Naive thymus-derived CD8-positive, alpha-beta T cell (primary cell): ENCODE measurements around the gene CERT1. TPM values are rescaled to one million over a fixed set of nuclear protein-coding genes. Genes with fewer than 3 reads are reported as not detected.
"Not testable (repeated sequence)": the region's sequence is repeated elsewhere in the genome, so short reads cannot be mapped to it uniquely, and the experiment has no call there.

Experiments used
- ATAC-seq, 2 donors: fragments of 150-1000 bp; cut with Tn5 transposase in 1 of 2; sonication (Bioruptor Pico), chemical (Tn5 transposase) in 1 of 2; 1 replicate in 1 of 2; 2 replicates in 1 of 2; pipeline ENCODE4 v1.10.0; 2021; ENCODE audit warnings: mild to moderate bottlenecking in 2 of 2, moderate library complexity in 2 of 2
- POLR2A ChIA-PET: fragments of 350-600 bp; sonication (Branson Sonifier 250); formaldehyde crosslinking; loops from one replicate; lab custom pipeline; 2021; ENCODE audit warnings: antibody characterized with exemption; lab: Charles Lee
- DNase-seq, 10 donors: peaks; one replicate each; pipeline versions ENCODE4 v3.0.0 to v3.0.0-alpha.2; 2020 to 2022
- H3K27ac Mint-ChIP-seq, 10 donors: one replicate each; pipeline ENCODE4 v1.8.0; 2020 to 2022; ENCODE audit warnings: mild to moderate bottlenecking in 10 of 10, mixed read lengths in 10 of 10, moderate library complexity in 4 of 10, inconsistent platforms in 1 of 10
- H3K27me3 Mint-ChIP-seq, 5 donors: one replicate each; pipeline ENCODE4 v1.8.0; 2021 to 2022; ENCODE audit warnings: mixed read lengths in 5 of 5
- H3K36me3 Mint-ChIP-seq, 3 donors: one replicate each; pipeline ENCODE4 v1.8.0; 2020 to 2022; ENCODE audit warnings: mixed read lengths in 3 of 3, mild to moderate bottlenecking in 2 of 3, inconsistent platforms in 1 of 3
- H3K4me1 Mint-ChIP-seq, 4 donors: one replicate each; pipeline ENCODE4 v1.8.0; 2021 to 2022; ENCODE audit warnings: mixed read lengths in 4 of 4
- H3K4me3 Mint-ChIP-seq, 10 donors: one replicate each; pipeline ENCODE4 v1.8.0; 2020 to 2022; ENCODE audit warnings: mild to moderate bottlenecking in 10 of 10, mixed read lengths in 10 of 10, moderate library complexity in 6 of 10, inconsistent platforms in 1 of 10
- H3K9me3 Mint-ChIP-seq, 9 donors: one replicate each; pipeline ENCODE4 v1.8.0; 2020 to 2022; ENCODE audit warnings: mixed read lengths in 9 of 9, mild to moderate bottlenecking in 3 of 9, inconsistent platforms in 1 of 9, moderate library complexity in 1 of 9
- polyA plus RNA-seq, 3 donors: library from polyadenylated mRNA; unstranded; fragments of 300-500 nt; fragmentation: Illumina TruSeq; gene quantifications; one replicate each; pipeline ENCODE4 v1.2.3, GENCODE V29; 2021
- total RNA-seq, 8 experiments: library from RNA in 2 of 8; stranded (reverse) in 2 of 8; gene quantifications; one replicate each; pipeline ENCODE4 v1.2.3 and lab custom pipeline; 2021 to 2026

CERT1 gene
- total and polyA plus RNA-seq, 5 experiments from 2014 or later, result 12.8 to 45.1 (median 17.4) TPM

DNA sequence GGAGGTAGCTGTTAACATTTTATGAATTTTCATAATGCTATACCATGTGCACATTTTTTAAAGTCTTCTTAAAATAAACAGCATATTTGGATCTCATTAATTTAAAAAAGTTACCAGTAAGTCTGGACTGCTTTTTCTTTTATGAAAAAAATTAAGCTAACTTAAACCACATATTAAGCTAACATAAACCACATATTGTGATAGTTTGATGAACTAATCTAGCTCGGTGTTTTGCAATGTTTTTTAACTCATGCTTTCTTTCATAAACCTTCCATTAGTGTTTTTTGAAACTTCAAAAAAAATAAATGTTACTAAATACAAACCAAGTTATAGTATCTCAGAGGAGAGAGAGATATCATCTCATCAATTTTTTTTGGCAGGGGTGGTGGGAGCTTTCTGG, 26.8 kb upstream of the CERT1 start:
- no peaks in the 10 kb centered on the region for H3K27me3 Mint-ChIP-seq
- no peak for ATAC-seq
- peaks cover 0 to 24% (median 12%) of the 10 kb centered on the region in 9 donors for H3K9me3 Mint-ChIP-seq
- no peak overlapping the region for H3K4me3 Mint-ChIP-seq
- H3K27ac Mint-ChIP-seq, result no peak overlapping the region
- no peak for DNase-seq
- H3K4me1 Mint-ChIP-seq, result peaks cover 13 to 27% (median 23%) of the 10 kb centered on the region in 4 donors
- POLR2A ChIA-PET, result no interaction called here
- peaks cover 24 to 44% (median 30%) of the 10 kb centered on the region in 3 donors for H3K36me3 Mint-ChIP-seq

DNA sequence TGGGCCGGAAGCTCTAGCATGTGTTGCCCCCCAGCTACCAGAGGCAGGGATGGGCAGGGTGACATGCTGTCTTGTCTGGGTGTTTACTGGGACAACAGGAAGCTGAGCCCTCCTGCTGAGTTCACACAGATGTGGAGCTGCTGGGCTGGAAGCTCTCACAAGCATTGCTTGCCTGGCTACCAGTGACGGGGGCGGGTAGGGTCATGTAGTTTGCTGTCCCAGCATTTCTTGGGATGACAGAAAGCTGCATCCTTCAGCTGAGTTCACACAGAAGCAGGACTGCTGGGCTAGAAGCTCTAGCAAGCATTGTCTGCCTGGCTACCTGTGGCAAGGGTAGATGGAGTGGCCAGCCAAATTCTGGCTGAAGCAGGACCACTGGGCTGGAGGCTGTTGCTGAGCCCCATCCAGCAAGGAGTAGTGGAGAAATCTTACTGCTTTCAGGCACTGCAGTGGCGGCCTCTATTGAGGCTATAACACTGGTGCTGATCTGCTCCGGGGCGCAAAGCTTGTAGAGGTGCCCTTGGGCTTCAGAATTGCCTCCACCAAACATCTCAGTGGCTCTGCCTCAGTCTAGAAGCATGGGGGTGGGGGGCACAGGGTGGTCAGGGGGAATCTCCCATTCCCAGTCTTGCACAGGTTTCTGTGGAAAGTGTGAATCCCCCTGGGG, 25.4 kb upstream of the CERT1 start:
- Mint-ChIP-seq H3K36me3 (peaks cover 30 to 48% (median 41%) of the 10 kb centered on the region in 3 donors), H3K9me3 (peaks cover 0 to 29% (median 13%) of the 10 kb centered on the region in 9 donors), H3K27me3 (no peaks in the 10 kb centered on the region), H3K27ac (no peak overlapping the region), H3K4me1 (peaks cover 12 to 28% (median 25%) of the 10 kb centered on the region in 4 donors), H3K4me3 (no peak overlapping the region)
- ATAC-seq (no peak), DNase-seq (no peak)
- POLR2A ChIA-PET, result no interaction called here

DNA sequence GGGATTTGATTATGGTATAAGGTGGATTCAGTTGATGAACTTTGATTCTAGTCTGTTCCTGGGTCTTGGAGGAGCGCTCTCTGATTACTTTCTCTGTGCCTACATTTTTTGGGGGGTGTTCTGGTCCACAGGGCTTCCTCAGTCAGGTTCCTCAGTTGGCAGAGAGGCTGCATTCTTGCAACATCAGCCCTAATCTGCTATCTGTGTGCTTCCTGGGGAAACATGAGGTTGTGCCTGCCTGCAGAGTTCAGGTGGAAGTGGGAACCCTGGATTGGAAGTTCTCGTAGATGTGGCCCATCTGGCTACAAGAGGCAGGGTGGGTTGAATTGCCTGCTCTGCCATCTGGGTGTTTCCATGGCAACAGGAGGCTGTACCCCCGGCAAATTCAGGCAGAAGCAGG, 24.7 kb upstream of the CERT1 start:
- ATAC-seq (no peak), DNase-seq (no peak)
- Mint-ChIP-seq H3K36me3 (peaks cover 30 to 49% (median 42%) of the 10 kb centered on the region in 3 donors), H3K4me3 (peak overlapping the region in 2 of 10 donors; percentile 22 to 34), H3K27me3 (no peaks in the 10 kb centered on the region), H3K4me1 (peaks cover 12 to 28% (median 25%) of the 10 kb centered on the region in 4 donors), H3K27ac (peak overlapping the region in 2 of 10 donors; percentile 18 to 38), H3K9me3 (peaks cover 0 to 29% (median 13%) of the 10 kb centered on the region in 9 donors)
- POLR2A ChIA-PET, result no interaction called here

DNA sequence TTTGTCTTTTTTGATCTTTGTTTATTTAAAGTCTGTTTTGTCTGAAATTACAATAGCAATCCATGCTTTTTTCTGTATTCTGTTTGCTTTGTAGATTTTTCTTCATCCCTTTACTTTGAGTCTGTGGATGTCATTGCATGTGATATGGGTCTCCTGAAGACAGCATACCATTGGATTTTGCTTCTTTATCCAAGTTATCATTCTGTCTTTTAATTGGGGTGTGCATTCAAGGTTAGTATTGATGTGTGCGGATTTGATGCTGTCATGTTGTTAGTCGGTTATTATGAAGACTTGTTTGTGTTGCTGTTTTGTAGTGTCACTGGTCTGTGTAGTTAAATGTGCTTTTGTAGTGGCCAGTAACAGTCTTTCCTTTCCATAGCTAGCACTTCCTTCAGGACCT, 23.3 kb upstream of the CERT1 start:
- no peak overlapping the region for H3K27ac Mint-ChIP-seq

DNA sequence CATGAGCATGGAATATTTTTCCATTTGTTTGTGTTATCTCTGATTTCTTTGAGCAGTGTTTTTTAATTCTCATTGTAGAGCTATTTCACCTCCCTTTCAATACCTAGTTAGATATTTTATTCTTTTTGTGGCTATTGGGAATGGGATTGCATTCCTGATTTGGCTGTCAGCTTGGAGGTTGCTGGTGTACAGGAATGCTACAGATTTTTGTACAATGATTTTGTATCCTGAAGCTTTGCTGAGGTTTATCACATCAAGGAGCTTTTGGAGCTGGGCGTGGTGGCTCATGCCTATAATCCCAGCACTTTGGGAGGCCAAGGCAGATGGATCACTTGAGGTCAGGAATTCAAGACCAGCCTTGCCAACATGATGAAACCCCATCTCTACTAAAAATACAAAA, 22.3 kb upstream of the CERT1 start:
- Mint-ChIP-seq H3K36me3 (peaks cover 30 to 41% (median 36%) of the 10 kb centered on the region in 3 donors), H3K9me3 (peaks cover 0 to 29% (median 13%) of the 10 kb centered on the region in 9 donors), H3K4me1 (peaks cover 17 to 33% (median 30%) of the 10 kb centered on the region in 4 donors)
- H3K27me3 Mint-ChIP-seq, H3K4me3 Mint-ChIP-seq, DNase-seq, H3K27ac Mint-ChIP-seq, ATAC-seq, POLR2A ChIA-PET: not testable (repeated sequence)

More for the DNA sequence above, 23.3 kb upstream of the CERT1 start:
- POLR2A ChIA-PET, result no interaction called here
- DNase-seq, result no peak
- ATAC-seq, result no peak
- Mint-ChIP-seq H3K4me3 (no peak overlapping the region), H3K36me3 (peaks cover 30 to 46% (median 41%) of the 10 kb centered on the region in 3 donors), H3K4me1 (peaks cover 12 to 29% (median 27%) of the 10 kb centered on the region in 4 donors), H3K9me3 (peaks cover 0 to 29% (median 13%) of the 10 kb centered on the region in 9 donors), H3K27me3 (no peaks in the 10 kb centered on the region)

DNA sequence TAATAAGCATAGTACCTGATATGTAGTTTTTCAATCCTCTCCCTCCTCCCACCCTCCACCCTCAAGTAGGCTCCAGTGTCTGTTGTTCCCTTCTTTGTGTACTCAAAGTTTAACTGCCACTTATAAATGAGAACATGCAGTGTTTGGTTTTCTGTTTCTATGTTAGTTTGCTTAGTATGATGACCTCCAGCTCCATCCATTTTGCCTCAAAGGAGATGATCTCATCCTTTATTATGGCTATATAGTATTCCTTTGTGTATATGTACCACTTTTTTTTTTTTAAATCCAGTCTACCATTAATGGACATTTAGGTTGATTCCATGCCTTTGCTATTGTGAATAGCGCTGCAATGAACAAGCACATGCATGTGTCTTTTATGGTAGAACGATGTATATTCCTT, 20.8 kb upstream of the CERT1 start:
- Mint-ChIP-seq H3K9me3 (peaks cover 0 to 29% (median 13%) of the 10 kb centered on the region in 9 donors), H3K4me1 (peaks cover 15 to 30% (median 26%) of the 10 kb centered on the region in 4 donors), H3K27ac (peak overlapping the region in 1 of 10 donors; percentile 41), H3K36me3 (peaks cover 30 to 41% (median 32%) of the 10 kb centered on the region in 3 donors), H3K4me3 (no peak overlapping the region), H3K27me3 (no peaks in the 10 kb centered on the region)
- DNase-seq (no peak), ATAC-seq (no peak)
- POLR2A ChIA-PET, result no interaction called here

DNA sequence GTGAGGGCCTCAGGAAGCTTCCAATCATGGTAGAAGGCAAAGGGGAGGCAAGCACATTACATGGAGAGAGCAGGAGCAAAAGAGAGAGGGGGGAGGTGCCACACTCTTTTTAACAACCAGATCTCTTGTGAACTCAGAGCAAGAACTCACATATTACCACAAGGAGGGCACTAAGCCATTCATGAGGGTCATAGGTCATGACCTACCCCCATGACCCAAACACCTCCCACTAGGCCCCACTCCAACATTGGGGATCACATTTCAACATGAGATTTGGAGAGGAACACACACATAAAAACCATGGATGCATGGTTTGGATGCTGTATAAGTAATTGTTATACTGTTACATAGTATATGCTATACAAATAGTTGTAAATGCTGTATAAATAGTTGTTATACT, 17.8 kb upstream of the CERT1 start:
- no peak for DNase-seq

DNA sequence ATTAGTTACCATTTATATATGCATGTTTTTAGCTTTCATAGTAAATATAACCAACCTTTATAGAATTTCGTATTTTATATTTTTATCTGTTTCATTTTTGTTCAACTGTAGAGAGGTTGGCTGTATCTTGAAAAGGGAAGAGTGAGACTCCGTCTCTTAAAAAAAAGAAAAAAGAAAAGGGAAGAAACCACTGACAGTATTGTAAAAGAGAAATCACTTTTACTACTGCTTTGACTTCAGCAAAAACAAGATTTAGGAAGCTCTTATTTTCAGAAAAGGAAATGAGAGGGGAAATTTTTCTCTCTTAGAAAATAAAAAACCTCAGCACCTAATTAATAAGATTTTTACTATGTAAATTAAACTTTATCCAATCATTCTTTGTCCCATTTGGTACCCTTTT, 14.6 kb upstream of the CERT1 start:
- peak overlapping the region in 4 of 10 donors; percentile 5 to 64 (median 38) for H3K4me3 Mint-ChIP-seq
- peaks cover 13 to 43% (median 34%) of the 10 kb centered on the region in 4 donors for H3K4me1 Mint-ChIP-seq
- H3K9me3 Mint-ChIP-seq, result peaks cover 0 to 12% (median 6%) of the 10 kb centered on the region in 9 donors
- H3K36me3 Mint-ChIP-seq, result peaks cover 4 to 12% (median 11%) of the 10 kb centered on the region in 3 donors
- peak overlapping the region; percentile 6 to 91 (median 59) for H3K27ac Mint-ChIP-seq
- DNase-seq (no peak), ATAC-seq (no peak)
- POLR2A ChIA-PET, result no interaction called here
- H3K27me3 Mint-ChIP-seq, result no peaks in the 10 kb centered on the region

More for the DNA sequence above, 17.8 kb upstream of the CERT1 start:
- Mint-ChIP-seq H3K9me3 (peaks cover 0 to 8% (median 3%) of the 10 kb centered on the region in 9 donors), H3K27ac (no peak overlapping the region), H3K4me3 (no peak overlapping the region), H3K36me3 (peaks cover 10 to 20% (median 13%) of the 10 kb centered on the region in 3 donors), H3K27me3 (no peaks in the 10 kb centered on the region), H3K4me1 (peaks cover 9 to 37% (median 30%) of the 10 kb centered on the region in 4 donors)
- ATAC-seq, result no peak
- POLR2A ChIA-PET, result no interaction called here

DNA sequence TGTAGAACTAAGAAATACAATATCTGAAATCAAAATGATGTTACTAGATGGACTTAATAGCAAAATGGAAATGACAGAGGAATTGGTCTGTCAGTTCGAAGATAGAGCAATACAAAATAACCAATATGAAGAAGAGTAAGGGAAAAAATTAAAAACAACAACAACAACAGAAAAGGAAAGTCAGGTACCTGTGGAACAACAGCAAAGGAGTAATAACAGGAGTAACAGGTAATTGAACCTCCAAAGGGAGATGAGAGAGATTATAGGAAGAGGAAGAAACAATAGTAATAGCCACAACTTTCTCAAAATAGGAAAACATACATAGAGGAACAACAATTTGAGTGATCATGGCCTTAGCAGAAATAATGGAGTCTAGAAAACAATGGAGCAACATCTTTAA, 13.9 kb upstream of the CERT1 start:
- ATAC-seq (no peak), DNase-seq (no peak)
- Mint-ChIP-seq H3K4me3 (peak overlapping the region in 4 of 10 donors; percentile 0 to 30 (median 19)), H3K27me3 (no peaks in the 10 kb centered on the region), H3K4me1 (peaks cover 13 to 43% (median 34%) of the 10 kb centered on the region in 4 donors), H3K27ac (peak overlapping the region in 9 of 10 donors; percentile 6 to 69 (median 62)), H3K36me3 (peaks cover 11 to 20% (median 17%) of the 10 kb centered on the region in 3 donors), H3K9me3 (peaks cover 0 to 19% (median 10%) of the 10 kb centered on the region in 9 donors)
- POLR2A ChIA-PET, result no interaction called here

DNA sequence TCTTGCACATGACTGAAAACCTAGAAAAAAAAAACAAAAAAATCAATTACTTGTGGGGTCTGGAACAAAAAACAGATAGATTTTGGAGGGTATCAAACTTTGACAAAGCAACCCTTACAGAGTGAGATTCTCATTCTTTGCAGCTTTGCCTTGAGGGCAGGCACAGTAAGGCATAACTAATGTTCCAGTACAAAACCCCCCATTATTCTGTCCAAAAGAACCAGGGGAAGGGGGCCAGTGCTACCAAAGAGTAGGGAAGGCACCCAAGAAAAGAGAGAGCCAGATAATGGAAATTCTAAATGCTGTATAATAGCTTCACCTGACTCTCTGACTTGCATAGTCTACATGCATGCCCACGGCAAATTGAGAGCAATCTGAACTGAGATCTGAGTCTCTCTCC, 13.2 kb upstream of the CERT1 start:
- Mint-ChIP-seq H3K27me3 (no peaks in the 10 kb centered on the region), H3K27ac (peak overlapping the region in 3 of 10 donors; percentile 2 to 69 (median 57)), H3K4me3 (no peak overlapping the region), H3K4me1 (peaks cover 16 to 45% (median 36%) of the 10 kb centered on the region in 4 donors), H3K36me3 (peaks cover 15 to 27% (median 23%) of the 10 kb centered on the region in 3 donors), H3K9me3 (peaks cover 0 to 26% (median 14%) of the 10 kb centered on the region in 9 donors)
- ATAC-seq, result no peak
- DNase-seq, result no peak
- POLR2A ChIA-PET, result no interaction called here

DNA sequence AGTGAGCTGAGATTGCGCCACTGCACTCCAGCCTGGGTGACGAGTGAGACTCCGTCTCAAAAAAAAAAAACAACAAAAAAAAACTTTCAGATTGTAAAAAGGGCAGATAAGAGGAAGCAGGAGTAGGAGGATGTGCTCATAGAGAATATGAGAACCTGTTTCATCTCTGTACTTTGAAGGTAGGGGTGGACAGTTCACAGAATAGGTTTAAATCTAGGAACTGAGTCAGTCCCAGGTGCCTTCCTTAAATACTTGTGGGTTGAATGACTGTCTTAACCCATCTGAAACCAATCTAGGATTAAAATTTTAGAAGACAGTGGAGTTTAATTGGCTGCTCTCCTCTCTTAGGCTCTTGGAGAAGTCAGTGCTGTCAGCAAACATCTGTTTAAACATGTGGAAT, 12.6 kb upstream of the CERT1 start:
- H3K9me3 Mint-ChIP-seq, result peaks cover 0 to 28% (median 14%) of the 10 kb centered on the region in 9 donors
- peak overlapping the region in 7 of 10 donors; percentile 22 to 75 (median 57) for H3K27ac Mint-ChIP-seq
- H3K36me3 Mint-ChIP-seq, result peaks cover 19 to 31% (median 27%) of the 10 kb centered on the region in 3 donors
- peaks cover 19 to 49% (median 40%) of the 10 kb centered on the region in 4 donors for H3K4me1 Mint-ChIP-seq
- ATAC-seq (peak in 1 of 2 donors; percentile 20), DNase-seq (no peak)
- peak overlapping the region in 2 of 10 donors; percentile 7 to 32 for H3K4me3 Mint-ChIP-seq
- H3K27me3 Mint-ChIP-seq, result no peaks in the 10 kb centered on the region
- POLR2A ChIA-PET, result no interaction called here

DNA sequence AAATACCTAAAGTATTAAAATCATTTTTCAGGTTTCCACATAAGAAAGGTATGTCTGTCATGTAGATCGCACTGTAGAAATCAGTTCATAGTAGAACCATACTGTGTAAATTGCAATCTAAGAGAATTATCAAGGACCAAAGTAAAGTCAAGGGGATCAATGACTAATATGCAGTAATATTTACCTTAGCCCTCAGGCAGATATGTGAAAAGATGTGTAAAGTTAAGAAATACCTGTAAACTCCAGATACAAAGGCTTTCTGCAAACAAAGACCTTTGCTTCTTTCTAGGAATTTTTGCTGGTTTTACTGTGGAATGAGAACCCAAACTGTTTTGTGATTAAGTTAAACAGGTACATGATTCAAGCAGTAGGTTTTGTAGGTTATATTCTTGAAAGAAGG, 11.8 kb upstream of the CERT1 start:
- ATAC-seq (no peak), DNase-seq (no peak)
- Mint-ChIP-seq H3K9me3 (peaks cover 0 to 28% (median 14%) of the 10 kb centered on the region in 9 donors), H3K27ac (peak overlapping the region in 4 of 10 donors; percentile 22 to 82 (median 58)), H3K4me1 (peaks cover 20 to 57% (median 43%) of the 10 kb centered on the region in 4 donors), H3K4me3 (no peak overlapping the region), H3K27me3 (no peaks in the 10 kb centered on the region), H3K36me3 (peaks cover 19 to 36% (median 30%) of the 10 kb centered on the region in 3 donors)
- POLR2A ChIA-PET, result no interaction called here

DNA sequence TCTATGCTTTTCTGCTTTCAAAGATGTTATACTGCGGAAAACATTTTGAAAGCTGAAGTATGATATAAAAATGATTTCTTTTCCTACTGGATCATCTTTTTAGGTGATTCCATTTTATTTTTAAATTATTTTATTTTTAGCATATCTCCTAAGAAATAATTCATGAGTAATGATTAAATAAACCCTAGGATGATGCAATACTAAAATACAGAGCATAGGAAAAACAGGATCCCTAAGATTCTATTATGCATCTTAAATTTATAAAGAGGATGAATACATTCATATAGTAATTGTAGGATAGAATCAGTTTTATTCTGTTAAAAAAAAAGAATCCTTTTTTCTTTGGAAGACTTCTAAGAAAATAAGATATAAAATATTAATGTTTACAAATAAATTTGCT, 11.1 kb upstream of the CERT1 start:
- POLR2A ChIA-PET, result no interaction called here
- DNase-seq (no peak), ATAC-seq (no peak)
- Mint-ChIP-seq H3K36me3 (peaks cover 19 to 36% (median 30%) of the 10 kb centered on the region in 3 donors), H3K4me3 (no peak overlapping the region), H3K27ac (no peak overlapping the region), H3K9me3 (peaks cover 0 to 28% (median 15%) of the 10 kb centered on the region in 9 donors), H3K4me1 (peaks cover 22 to 64% (median 49%) of the 10 kb centered on the region in 4 donors), H3K27me3 (no peaks in the 10 kb centered on the region)
